ENCODE data around the gene GPR142. TPM values are rescaled to one million over a fixed set of nuclear protein-coding genes. Genes with fewer than 3 reads are reported as not detected.

GPR142 gene, protein sequence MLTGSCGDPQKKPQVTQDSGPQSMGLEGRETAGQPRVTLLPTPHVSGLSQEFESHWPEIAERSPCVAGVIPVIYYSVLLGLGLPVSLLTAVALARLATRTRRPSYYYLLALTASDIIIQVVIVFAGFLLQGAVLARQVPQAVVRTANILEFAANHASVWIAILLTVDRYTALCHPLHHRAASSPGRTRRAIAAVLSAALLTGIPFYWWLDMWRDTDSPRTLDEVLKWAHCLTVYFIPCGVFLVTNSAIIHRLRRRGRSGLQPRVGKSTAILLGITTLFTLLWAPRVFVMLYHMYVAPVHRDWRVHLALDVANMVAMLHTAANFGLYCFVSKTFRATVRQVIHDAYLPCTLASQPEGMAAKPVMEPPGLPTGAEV
- under 1 TPM in 8 of 12 donors, not detected in 4; 0.16 to 0.74 (median 0.26) TPM for polyA plus RNA-seq (ENCODE audit: insufficient read length in 12 of 12)
- long read RNA-seq, donor 1: 0 reads
- long read RNA-seq, donor 2: 0 reads
- long read RNA-seq, donor 3: 0 reads
- long read RNA-seq, donor 4: 0 reads
- long read RNA-seq, donor 5: 0 reads
- long read RNA-seq, donor 6: 0 reads
- long read RNA-seq, donor 7: 0 reads
- long read RNA-seq, donor 8: 0 reads
- long read RNA-seq, donor 9: 0 reads
- long read RNA-seq, donor 10: 0 reads
- long read RNA-seq, donor 11: 0 reads

DNA sequence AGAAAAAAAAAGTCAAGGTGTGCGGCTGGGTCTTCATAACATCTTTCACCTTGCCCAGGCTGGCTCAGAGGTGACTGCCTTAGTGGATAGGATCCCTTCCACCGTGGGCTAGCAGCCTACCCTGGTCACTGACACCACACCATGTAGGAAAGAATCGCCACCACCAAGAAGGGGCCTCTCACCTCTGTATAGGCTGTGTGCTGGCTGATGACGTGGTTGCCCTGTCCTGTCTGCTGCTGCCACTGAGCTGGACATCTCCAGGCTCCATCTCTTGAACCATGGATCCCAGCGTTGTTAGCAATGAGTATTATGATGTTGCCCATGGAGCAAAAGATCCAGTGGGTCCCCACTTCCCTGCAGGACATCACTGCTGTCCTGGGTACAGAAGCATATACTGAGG, at the start of gene GPR142:
TSS of gene GPR142 (plus strand) at position 301 of the 400 bp plus-strand sequence. CDS start 2,035 bp downstream, outside the sequence.
- DNase-seq: no peak

GRCh38 chr17:74318391-74318790, 48.9 kb upstream of the GPR142 start:
- no peak for DNase-seq

- no peak for DNase-seq
Observed at GRCh38 chr17:74324521-74324920, 42.8 kb upstream of the GPR142 start.

DNA sequence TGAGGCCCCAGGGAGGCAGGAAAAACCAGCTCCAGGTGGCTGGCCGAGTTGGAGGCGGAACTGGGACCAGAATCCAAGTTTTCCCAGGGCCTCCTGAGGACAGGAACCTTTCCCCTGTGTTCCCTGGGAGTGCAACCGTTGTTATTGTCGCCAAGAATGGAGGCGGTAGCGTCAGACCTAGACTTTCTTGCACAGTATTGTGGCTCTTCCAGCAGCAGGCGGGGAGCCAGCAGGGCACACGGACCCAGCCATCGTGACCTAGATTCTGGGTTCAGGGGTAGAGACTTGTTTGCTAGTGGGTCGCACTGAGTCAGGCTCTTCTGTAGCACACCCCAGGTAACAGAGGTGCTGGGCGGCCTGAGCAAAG, 41.9 kb upstream of the GPR142 start:
- DNase-seq: no peak

GRCh38 chr17:74325743-74326379, 41.4 kb upstream of the GPR142 start, which contains the start of gene KIF19:
Gene KIF19, plus strand, starts transcription at chr17:74326226. Its CDS starts 124 bp downstream, at chr17:74326350.
- DNase-seq: no peak

DNA sequence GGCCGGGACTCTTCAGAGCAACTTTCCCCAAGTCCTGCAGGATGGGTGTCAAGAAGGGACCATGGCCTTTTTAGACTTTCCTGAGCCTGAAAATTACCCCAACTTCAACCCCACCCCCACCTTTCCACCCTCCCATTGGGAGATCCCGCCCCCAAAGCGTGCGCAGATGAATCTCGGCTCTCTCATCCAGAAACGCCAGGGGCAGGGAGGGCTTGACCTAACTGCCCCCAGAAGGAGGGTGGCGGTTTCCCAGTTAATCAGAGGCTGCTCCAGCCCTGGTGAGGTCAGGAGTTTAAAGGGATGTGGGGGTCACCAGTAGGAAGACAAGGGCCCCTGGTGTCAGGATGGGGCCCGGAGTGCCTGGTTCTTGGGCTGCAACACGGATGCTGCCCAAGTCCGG, 40.8 kb upstream of the GPR142 start:
- no peak for DNase-seq

DNA sequence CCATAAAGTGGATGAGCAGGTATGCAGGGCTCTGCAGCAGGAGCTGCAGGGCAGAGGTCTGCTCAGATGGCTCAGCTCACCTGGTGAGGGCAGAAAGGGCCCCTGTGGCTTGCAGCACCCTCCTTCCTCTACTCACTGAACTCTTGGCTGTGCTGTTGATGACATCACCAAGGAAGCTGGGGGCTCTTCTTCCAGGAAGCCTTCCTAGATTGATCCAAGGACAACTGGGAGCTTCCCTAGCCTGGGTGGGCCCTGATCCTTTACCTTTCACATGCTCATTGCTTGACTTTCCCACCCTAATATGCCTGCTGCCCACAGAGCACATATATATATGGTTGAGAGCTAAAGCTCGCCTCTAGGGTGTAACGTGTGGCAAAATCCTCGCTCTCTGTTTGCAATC, 38.8 kb upstream of the GPR142 start:
- no peak for DNase-seq

- DNase-seq: no peak
Observed at GRCh38 chr17:74329378-74329777, 37.9 kb upstream of the GPR142 start.

DNA sequence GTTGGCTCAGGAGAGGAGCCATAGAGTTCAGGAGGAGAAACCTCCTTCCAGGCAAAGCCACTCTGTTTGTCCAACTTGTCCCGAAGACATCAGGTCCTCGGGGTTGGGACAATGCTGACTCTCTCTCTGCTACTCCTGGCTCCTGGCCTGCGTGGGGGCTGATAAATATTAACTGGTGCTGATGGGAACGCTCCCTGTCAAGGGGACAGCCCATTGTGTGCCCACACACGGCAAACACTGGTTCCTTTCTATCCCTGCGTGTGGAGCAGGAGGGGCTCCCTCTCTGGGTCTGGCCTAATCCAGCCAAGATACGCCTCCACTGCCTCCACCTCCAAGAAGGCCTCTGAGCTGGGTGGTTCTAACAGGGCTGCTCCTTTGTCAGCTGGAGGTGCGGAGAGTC, 36.9 kb upstream of the GPR142 start:
- DNase-seq: no peak

DNA sequence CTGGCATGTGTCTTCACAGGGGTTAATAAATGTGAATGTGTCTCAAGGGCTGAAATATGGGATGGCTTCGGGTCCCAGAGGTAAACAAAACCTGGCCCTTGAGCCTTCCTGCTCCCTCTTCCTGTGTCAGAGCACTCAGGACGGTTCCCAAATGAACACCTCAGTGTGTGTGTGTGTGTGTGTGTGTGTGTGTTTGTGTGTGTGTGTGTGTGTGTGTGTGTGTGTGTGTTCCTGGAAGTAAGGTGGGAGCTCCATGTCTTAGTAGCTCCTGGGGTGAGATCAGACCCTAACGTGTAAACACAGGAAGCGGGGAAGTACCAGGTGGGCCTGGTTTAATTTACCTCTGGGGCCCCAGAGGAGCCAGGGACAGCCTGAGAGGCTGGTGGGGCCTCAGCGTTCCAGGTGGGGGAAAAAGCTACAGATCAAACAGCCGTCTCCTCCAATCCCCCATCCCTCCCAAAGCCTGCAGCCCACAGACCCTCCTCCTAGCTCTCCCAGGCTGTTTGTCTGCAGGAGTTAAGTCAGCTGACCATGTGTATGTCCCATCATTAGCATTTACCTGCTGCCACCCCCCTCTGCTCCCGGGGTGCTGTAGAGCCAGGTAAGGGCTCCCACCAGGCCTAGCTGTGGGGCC, 35.2 kb upstream of the GPR142 start:
- DNase-seq: no peak

DNA sequence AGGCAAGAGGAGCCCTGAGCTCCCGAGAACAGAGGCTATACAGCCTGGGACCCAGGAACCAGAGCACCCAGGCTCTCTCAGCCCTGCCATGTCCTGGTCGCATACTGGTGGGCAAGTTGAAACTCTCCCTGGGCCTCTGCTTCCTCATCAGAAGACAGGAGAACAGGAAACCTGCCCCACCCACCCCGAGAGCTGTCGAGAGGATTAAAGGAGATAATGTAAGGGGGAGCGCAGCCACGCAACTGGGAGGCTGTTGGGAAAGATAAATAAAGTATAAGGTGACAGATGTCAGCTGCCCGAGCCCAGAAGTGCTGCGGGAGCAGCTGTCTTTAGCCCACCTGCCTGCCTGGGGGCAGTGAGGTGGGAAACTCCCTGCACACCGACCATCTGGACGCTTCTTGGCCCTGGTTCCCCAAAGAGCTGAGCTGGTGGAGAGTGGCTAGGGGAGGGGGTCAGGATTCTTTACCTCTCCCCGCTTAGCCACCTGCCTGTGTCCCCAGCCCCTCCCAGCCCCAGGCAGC, 34.5 kb upstream of the GPR142 start:
- no peak for DNase-seq

DNA sequence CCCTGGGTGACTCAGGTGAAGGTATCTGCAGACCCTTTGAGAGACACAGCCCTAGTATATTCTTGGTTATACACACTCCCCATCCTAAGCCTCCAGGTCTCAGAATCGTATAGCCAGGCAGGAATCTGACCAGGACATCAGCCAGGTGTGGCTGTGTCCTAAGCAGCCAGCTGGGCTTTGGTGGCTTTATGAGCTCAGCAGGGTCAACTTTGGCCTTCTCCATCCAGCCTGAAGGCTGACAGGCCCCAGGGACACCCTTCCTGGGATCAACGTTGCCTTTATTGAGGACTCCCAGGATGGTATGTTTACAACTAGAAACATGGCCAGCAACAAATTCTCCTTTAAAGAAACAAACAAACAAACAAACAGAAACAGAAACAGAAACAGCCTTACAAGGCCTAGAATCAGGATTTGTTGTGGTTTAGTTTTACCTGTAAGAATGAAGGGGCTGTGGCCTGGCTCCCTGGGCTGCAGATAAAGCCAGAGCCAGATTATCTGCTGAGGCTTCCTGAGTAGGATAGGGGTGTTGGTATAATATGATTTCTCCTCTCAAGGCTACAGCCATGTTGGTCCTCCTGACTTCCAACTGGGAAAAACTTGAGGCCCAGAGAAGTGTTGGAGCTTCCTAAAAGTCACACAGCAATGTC, 32.8 kb upstream of the GPR142 start:
- DNase-seq: no peak

- DNase-seq: no peak
Observed at GRCh38 chr17:74335529-74336062, 31.7 kb upstream of the GPR142 start.

DNA sequence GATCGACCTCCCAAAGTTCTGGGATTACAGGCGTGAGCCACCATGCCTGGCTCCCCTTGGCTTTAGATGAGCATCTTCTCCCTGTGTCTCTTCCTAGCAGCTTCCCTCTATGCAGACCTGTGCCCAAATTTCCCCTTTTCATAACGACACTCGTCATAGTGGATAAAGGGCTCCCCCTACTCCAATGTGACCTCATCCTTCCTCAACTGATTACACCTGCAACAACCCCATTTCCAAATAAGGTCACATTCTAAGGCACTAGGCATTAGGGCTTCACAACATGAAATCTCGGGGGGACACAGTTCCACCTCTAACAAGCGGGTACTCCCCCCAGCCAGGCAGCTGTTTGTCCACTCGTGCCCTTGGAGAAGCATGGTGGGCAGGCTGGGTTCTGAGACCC, 31.0 kb upstream of the GPR142 start:
- no peak for DNase-seq

GRCh38 chr17:74337834-74338500, 29.3 kb upstream of the GPR142 start:
- no peak for DNase-seq

GRCh38 chr17:74339537-74340195, 27.6 kb upstream of the GPR142 start:
- DNase-seq: no peak

DNA sequence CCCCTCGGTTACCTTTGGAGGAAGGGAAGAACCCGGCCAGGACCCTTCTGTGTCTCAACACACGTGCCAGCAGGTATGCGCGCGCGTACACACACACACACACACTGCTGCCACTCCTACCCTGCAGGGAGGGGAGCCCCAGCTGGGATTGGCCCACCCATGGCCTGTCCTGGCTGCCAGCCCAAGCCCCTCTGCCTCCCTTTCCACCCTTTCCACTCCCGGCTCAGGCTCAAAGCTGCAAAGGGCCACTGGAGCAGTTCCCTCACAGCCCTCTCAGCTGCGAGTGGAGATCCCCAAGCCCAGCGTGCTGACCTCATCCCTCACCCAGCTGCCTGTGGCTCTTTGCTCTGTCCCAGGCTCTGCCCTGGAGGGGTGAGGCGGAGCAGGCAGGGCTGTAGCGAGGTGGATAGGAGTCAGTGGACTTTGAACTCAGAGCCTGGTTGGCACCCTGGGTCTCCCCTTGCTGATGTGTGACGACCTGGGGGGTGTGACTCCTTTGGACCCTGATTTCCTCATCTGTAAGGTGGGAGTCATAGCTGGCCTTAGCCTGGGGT, 26.8 kb upstream of the GPR142 start:
- no peak for DNase-seq

DNA sequence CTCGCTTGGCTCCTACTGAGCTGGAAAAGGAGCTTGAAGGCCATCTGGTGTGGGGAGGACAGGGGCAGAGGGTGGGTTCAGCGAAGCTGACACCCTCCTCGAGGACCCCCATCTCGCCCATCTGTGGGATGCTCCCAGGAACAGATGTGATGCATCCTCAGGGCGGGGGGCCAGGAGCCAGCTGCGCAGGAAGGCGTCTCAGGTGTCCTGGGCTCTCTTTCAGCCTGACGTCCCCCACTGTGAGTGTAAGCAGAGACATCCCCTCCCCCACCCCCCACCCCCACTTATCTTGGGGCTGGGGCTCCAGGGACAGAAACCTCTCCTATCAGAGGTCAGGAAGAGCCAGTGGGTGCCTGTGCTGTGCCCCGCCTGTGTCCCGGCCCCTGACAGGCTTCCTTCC, 25.1 kb upstream of the GPR142 start:
- DNase-seq: no peak

DNA sequence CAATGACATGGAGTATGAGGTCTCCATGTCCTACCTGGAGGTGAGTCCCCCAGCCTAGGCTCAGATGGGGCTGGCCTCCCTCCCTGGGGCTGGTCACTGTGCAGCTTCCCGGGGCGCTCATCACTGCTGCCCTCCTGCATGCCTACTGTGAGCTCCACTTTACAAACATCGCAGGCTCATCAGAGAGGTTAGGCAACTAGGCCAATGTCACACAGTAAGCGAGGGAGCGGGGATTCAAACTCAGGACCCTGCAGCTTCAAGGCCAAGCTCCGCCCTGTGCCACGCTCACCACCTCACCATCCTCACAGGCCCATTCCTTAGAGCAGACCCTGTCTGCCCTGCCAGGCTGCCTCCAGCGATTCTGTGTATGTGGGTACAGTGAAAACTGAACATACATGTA, 24.2 kb upstream of the GPR142 start:
- no peak for DNase-seq

Data from muscle of arm (tissue), 14 donors.